ENCODE results near the gene DOCK1. TPM values are rescaled to one million over a fixed set of nuclear protein-coding genes. Genes with fewer than 3 reads are reported as not detected.

DOCK1 gene
- total and polyA plus RNA-seq, 3 donors from 2014 or later, result 19.0 to 46.2 (median 32.0) TPM

GRCh38 chr10:126929391-126929790, 24.2 kb downstream of the DOCK1 start:
- H3K9me3 ChIP-seq, result no peaks in the 10 kb centered on the region
- H3K27me3 ChIP-seq, result no peaks in the 10 kb centered on the region
- H3K4me3 ChIP-seq, result no peak overlapping the region
- TF ChIP-seq POLR2A (IDR thresholded peaks at IDR 0.05) (no peak), CTCF (IDR thresholded peaks at IDR 0.05) (no peak)
- H3K36me3 ChIP-seq (ENCODE audit: low read depth, missing control alignments), result no peaks in the 10 kb centered on the region
- H3K4me1 ChIP-seq, result peaks cover 6% of the 10 kb centered on the region
- intact Hi-C loops (cut with DNase I; ENCODE audit: low total_unique reads), result no loop called here
- 92 to 95% methylated on average over 8 of the region's 8 CpGs for WGBS, 2 donors
- H3K27ac ChIP-seq, result no peak overlapping the region
- DNase-seq, result no peak

DNA sequence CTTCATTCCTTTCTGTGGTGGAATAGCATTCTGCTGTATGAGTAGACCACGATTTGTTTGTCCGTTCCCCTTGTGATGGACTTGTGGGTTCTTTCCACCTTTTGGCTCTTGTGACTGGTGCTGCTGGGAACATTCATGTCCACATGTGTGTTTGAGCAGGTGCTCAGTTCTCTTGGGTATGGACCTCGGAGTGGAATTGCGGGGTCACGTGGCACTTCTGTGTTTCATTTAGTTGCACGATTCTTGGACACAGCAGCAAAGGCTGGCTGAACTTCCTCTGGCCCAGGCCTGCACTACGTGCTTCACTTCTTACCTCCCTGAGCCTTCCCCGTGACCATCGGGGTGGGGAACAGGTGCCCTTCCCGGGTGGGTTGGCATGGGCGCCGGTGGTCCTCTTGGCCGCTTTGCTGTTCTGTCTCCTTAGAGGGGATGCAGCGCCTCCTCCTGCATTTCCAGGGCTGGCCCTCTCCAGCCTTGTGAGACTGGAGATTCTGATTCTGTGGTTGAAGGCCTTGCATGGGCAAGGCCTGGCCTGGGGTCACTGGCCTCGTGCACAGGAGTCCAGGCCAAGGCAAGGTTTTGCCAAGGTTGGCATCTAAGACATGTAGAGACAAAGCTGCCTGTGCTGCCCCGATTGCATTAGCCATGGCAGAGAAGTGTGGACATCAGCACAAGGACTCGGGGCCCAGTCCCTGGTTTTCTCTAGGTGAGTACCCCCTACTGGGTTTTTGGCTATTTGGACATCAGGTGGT, 25.1 kb downstream of the DOCK1 start:
- 66 to 74% methylated on average over 11 to 17 of the region's 17 CpGs for WGBS, 2 donors
- TF ChIP-seq POLR2A (IDR thresholded peaks at IDR 0.05), result no peak
- no peak for TF ChIP-seq CTCF (IDR thresholded peaks at IDR 0.05)
- intact Hi-C loops (cut with DNase I; ENCODE audit: low total_unique reads), result no loop called here
- no peaks in the 10 kb centered on the region for H3K9me3 ChIP-seq
- no peaks in the 10 kb centered on the region for H3K27me3 ChIP-seq
- peak overlapping the region in 1 of 2 donors; percentile 48 for H3K27ac ChIP-seq
- no peak overlapping the region for H3K4me3 ChIP-seq
- H3K4me1 ChIP-seq, result peaks cover 6% of the 10 kb centered on the region
- no peak for DNase-seq
- no peaks in the 10 kb centered on the region for H3K36me3 ChIP-seq (ENCODE audit: low read depth, missing control alignments)

- no peak for DNase-seq
- H3K27ac ChIP-seq, result peak overlapping the region in 1 of 2 donors; percentile 48
Observed at GRCh38 chr10:126930883-126931503, 25.8 kb downstream of the DOCK1 start.

DNA sequence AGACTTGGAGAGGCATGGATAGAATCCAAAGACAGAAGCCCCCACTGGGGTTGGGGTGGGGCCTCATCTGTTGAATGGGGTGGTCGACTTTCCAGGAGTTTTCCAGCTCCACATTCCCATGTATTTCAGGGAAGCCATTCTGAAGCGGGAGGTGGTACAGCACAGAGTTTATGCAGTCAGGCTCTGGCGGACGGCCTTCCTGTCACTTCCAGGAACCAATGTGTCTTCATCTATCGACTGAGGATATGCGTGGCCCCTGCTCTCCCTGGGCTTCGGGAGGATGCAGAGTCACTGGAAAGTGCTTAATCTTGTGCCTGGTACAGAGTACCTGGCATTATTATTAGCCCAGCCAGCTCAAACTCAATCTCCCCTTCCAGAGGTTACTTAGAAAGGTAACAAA, 26.3 kb downstream of the DOCK1 start:
- intact Hi-C loops (cut with DNase I; ENCODE audit: low total_unique reads), result no loop called here
- no peak overlapping the region for H3K27ac ChIP-seq
- H3K4me1 ChIP-seq, result peaks cover 6% of the 10 kb centered on the region
- no peaks in the 10 kb centered on the region for H3K36me3 ChIP-seq (ENCODE audit: low read depth, missing control alignments)
- no peak overlapping the region for H3K4me3 ChIP-seq
- TF ChIP-seq CTCF (IDR thresholded peaks at IDR 0.05), result no peak
- no peak for TF ChIP-seq POLR2A (IDR thresholded peaks at IDR 0.05)
- no peaks in the 10 kb centered on the region for H3K9me3 ChIP-seq
- 66 to 71% methylated on average over 7 of the region's 7 CpGs for WGBS, 2 donors
- DNase-seq, result no peak
- no peaks in the 10 kb centered on the region for H3K27me3 ChIP-seq

More at GRCh38 chr10:126930883-126931503, 25.8 kb downstream of the DOCK1 start:
- WGBS, 2 donors, result 58 to 70% methylated on average over 11 of the region's 11 CpGs
- no peaks in the 10 kb centered on the region for H3K27me3 ChIP-seq
- no peaks in the 10 kb centered on the region for H3K36me3 ChIP-seq (ENCODE audit: low read depth, missing control alignments)
- TF ChIP-seq POLR2A (IDR thresholded peaks at IDR 0.05) (no peak), CTCF (IDR thresholded peaks at IDR 0.05) (no peak)
- no peak overlapping the region for H3K4me3 ChIP-seq
- H3K9me3 ChIP-seq, result no peaks in the 10 kb centered on the region
- peaks cover 6% of the 10 kb centered on the region for H3K4me1 ChIP-seq
- intact Hi-C loops (cut with DNase I; ENCODE audit: low total_unique reads), result no loop called here
